ENCODE data around the gene FKBP14. TPM values are rescaled to one million over a fixed set of nuclear protein-coding genes. Genes with fewer than 3 reads are reported as not detected.

The FKBP14 gene
- 15.9 and 16.9 TPM in 2 replicates for total RNA-seq

GRCh38 chr7:30026229-30027064 is at the start of gene FKBP14:
TSS of gene FKBP14 (minus strand) at chr7:30026702. CDS start at chr7:30026508, 194 bp downstream.

GRCh38 chr7:30028216-30028748 is 1.8 kb upstream of the FKBP14 start, which contains the start of gene PLEKHA8:
TSS of gene PLEKHA8 (plus strand) at chr7:30028412. CDS start at chr7:30028763, 351 bp downstream.

GRCh38 chr7:29989257-29989995 is 37.1 kb downstream of the FKBP14 start, which contains the start of gene SCRN1:
TSS of gene SCRN1 (minus strand) at chr7:29989801. CDS start at chr7:29969067, 20,734 bp downstream.

Other genes starting within 250 kb of the FKBP14 start
- gene WIPF3, start 220.2 kb downstream of the FKBP14 start, total RNA-seq = 0.08 TPM in 2 replicates
- gene SCRN1, start 36.9 kb downstream of the FKBP14 start, total RNA-seq = 55.0 and 56.8 TPM in 2 replicates
- gene PLEKHA8, start 1.7 kb upstream of the FKBP14 start, total RNA-seq = 7.7 and 8.8 TPM in 2 replicates
- gene MTURN, start 108.3 kb upstream of the FKBP14 start, total RNA-seq = 14.1 and 26.9 TPM in 2 replicates